SKM-1 treated with dmso at 0.1 percent for 144 hours (cell line): ENCODE measurements around the gene WASL.
A peak's percentile ranks its signal among the peaks of the same experiment; 100 is the strongest.
"Not testable (repeated sequence)": the region's sequence is repeated elsewhere in the genome, so short reads cannot be mapped to it uniquely, and the experiment has no call there.

Source experiments
- DNase-seq: peaks from one replicate; lab custom pipeline; 2025; ENCODE audit not compliant: unreplicated experiment; lab: John Stamatoyannopoulos, UW

The WASL gene

DNA sequence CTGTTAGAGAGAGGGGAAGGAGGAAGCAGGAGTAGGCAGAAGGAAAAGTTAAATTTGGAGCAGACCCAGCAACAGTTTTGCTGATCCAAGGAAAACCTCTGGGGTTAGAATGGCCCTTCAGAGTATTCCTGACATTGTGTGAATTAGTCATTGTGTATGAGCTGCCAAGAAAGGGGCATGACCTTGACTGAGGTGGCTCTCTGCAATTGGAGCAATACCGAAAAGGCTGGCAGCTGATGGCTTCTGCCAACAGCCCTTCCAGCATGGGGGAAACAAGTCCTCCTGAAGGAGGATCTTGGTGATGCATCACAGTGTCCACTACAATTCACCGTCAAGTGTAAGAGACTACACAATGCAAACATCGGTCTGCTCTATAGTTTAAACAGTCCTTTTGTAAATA is 20.6 kb upstream of the WASL start:
- DNase-seq: no peak

DNA sequence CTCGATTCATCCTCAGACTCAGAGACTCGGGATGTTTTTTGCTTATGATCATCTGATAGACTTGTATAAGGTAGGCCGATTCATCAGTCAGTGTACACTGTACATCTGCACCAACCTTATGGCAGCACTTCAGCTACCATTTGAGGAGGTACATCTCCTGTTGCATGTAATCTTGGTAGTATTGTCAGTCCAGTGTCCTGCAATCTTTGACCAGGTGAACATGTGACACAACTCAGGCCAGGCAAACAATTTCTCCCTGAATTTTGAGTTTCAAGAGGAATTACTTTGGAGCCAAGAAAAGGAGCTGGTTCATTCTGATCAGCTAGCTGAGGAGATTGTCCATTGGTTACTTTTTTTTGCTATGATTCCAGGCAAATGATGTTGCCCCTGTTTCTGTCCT is 19.7 kb upstream of the WASL start:
- DNase-seq: no peak

DNA sequence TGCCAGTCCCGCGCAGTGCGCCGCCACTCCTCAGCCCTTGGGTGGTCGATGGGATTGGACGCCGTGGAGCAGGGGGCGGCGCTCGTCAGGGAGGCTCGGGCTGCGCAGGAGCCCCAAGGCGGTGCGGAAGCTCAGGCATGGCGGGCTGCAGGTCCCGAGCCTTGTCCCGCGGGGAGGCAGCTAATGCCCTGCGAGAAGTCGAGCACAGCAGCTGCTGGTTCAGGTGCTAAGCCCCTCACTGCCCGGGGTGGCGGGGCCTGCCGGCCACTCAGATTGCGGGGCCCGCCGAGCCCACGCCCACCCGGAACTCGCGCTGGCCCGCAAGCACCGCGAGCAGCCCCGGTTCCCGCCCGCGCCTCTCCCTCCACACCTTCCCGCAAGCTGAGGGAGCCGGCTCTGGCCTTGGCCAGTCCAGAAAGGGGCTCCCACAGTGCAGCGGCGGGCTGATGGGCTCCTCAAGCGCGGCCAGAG is 14.4 kb upstream of the WASL start:
- DNase-seq: no peak

DNA sequence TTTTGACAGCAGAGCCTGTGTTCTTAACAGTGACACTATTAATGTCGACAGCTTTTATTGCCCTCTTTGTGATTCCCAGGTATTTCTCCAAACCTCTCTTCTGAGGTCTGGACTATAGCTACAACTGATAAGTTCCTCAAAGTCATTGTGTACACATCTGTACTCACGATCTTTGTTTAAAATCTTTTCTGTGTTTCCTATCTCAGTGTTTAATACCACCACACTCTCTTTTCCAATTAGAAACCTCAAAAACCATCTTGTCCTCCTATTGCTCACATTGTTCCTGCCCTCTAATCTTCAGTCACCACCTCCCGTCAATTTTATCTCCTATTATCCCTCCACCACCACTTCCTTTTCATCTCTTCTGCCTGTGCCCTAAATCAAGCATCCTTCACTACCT is 12.9 kb upstream of the WASL start:
- no peak for DNase-seq

DNA sequence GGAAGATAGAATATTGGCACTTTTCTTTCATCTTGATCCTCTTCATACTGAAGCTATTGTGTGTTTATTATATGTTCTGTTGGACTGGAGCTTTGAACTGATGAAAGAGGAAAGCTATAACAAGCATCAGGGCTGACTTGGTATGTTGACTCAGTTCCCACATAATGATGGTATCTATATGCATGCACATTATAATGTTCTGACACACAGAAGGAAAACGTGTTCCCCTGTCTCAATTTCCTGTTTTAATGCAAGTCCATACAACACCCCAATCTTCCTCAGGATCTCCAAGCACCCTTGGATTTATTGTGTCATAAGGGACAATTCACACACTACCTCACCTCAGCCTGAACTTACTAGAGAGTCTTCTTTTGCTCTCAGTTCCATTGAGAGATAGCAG is 8.3 kb upstream of the WASL start:
- DNase-seq: no peak

DNA sequence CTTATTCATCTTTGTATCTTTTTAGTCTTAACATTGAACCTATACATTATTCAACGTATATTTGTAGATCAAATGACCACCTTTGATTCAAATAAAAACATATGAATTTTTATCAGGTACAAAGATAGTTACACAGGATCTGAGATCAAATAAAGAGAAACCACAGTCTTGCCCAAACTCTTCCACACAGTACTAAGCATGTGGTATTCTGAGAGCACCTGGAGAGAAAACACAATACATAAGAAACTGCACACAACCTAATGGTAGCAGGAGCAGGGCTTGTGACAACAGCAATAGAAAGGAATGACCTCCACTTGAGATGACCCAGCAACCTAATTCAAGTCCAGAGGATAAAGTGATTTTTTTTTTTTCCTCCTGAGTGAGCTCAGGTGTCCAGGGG is 6.5 kb upstream of the WASL start:
- no peak for DNase-seq

DNA sequence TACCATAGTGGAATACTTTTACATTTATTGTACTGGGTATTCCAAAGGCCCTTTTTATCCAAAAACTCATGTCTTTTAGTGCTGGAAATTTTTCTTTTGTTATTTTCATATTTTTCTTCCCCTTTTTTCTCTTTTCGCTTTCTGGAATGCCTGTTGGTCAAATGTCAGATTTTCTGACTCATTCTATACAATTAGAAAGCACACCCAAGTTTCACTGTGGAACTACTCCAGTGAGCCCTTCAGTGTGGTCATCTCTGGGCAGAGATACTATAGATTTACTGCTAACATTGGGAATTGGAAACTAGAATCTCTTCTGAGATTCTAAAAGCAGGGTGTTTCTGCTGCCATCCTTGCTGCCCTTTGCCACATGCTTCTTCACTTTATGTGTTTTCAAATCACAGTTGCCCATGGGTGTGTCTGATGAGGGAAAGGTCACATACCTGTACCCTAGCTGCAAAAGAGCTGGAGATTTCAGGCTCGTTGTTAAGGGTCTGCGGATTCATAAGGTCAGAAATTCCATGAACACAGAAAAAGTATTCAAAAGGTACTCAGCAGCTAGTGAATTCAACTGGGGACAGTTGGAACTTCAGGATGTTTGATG is 5.6 kb upstream of the WASL start:
- DNase-seq: no peak

DNA sequence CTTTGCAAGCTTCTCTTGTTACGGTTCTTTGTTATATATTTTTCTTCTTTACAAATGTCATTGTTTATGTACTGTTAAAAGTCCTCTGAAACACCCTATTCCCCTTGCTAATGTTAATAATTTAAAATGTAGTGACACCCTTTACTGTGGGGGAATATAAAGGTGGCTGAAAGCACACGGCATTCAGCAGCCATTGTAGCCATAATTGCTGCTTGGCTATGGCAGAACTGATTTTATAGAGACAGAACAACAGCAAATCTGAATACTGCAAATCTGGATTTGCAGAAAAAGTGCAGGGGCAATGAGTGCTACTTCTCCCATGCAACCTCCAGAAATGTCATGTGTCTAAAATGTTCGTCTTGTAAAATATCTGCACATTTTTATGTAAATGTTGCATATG is 3.7 kb upstream of the WASL start:
- DNase-seq: no peak

DNA sequence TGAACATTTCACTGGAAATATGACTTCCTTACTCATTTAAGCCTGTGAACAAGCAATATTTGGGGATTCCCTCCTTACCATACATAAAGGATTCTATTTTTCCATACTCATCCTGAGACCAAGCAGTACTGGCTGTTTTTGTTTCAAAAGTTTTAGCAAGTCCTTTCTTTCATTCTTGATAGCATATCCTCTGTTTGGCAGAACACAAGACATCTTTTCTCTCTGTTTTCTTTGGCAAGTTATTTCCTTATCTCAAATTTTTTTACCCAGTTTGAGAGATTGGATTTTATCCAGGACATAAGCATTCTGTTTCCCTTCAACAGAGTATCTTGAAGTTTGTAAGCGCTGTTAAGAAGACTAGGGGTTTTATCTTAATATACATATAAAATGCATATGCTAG is 3.0 kb upstream of the WASL start:
- no peak for DNase-seq

DNA sequence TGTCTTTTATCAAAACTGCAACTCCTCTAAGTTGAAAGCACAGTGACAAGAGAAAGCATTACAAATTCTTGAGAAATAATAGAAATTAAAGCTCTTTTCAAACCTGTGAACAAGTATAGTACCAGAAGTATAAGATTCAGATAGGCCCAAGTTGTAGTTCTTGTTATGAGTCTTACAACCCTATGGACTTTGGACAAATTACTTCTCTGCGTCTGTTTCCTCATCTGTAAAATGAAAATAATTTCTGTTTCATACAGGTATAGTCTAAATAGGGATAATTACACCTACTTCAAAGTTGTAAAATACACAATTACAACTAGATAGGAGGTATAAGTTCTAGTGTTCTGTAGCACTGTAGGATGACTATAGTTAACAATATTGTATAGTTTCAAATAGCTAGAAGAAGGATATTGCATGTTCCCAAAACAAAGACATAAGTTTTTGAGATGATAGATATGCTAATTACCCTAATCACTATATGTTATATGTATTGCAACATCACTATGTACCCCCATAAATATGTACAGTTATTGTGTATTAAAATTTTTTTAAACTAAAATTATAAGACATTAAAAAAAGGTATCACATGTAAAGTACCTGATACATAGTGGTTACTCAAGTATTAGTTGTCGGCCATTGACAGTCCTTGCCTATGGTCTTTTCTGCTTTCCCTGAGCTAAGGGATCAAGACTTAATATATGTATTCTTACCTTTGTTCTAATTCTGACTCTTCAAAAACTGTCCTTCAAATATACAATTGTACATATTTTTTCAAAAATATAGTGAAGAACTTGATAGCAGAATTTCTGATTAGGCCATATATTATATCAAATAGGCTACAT is 1.8 kb upstream of the WASL start:
- DNase-seq: no peak

DNA sequence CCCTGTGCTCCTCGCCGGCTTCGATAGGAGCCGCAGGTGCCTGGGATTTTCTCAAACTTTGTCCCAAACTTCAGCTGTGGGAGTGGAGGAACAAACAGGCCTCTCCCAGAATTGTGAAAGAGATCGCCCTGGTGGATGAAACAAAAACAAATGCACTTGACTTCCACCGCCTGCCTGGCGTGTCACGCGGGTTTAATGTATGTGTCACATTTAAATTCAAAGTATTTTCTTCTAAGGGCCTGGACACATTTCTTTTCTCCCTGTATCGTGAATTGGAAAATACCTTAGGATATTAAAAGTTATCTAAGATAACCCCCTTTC is 694 bp upstream of the WASL start:
- DNase-seq: peak; percentile 70

DNA sequence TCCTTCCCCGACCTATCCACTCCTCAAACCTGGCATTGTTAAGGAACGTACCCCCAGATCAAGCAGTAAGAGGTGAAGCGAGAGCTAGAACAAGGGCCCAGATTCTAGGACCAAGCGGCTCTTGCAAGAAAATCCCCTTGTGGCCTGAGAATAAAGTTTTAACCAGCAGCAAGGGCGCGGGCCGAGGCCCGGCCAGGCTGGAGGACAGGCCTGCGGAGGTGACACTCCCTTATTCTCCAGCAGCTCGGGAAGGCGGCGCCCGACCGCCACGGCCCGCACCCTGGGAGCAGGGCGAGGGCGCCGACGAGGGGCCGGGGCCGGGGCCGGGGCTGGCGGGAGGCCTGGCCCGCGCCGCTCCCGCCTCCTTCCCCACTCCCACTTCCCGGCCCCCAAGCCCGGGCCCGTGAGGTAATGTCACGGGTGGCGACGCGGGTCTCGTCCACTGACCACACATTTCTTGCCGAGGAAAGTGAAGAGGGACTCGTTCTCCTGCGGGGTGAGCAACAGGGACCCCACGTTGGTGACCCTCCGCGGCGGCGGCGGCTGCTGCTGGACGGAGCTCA is 551 bp downstream of the WASL start:
- DNase-seq: no peak

DNA sequence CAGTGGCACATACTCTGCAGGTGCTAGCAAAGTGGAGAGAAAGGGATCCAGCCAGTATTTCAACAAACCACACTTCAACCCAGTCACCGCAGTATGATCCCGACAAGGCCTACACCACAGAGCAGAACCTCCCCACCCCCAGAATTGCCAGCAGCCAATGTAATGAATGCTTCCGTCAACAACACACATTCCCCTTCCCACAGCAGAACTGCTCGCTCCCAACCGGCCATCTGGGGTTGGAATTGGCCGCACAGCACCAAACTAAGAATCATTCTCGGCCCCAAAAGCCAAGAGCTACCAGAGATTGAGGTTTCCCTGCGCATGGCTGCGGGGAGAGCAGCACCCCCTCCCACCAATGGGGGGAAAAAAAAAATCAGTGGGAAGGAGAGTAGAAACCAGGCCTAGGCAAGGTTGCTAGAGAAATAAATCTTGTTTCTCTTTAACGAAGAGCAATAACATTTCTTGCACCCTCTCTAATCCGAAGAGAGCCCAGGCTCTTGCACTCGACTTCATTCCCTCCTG is 1.1 kb downstream of the WASL start:
- peak; percentile 55 for DNase-seq

DNA sequence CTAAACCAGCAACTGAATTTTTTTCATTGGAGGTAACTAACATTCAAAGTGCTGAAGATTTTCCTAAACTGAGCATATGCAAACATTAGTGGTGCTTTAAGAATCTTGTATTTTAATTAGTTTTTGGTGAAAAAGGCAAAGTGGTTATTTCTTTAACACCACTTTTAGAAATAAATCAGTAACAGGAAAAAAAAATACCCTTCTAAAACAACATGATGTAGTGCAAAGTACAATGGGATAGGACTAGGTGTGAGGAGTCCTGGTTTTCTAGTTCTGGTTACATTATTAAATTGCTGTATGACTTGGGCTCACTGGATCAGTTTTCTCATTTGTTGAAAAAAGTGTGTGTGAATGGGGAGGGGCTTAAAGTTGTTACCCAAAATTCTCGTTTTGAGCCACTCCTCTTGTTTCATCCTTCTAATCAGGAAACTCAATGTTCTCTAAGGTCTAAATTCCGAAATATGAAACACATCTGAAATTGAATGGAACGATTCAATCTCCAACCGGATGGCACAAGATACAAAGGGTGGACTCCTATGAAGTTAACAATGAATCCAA is 1.8 kb downstream of the WASL start:
- no peak for DNase-seq

DNA sequence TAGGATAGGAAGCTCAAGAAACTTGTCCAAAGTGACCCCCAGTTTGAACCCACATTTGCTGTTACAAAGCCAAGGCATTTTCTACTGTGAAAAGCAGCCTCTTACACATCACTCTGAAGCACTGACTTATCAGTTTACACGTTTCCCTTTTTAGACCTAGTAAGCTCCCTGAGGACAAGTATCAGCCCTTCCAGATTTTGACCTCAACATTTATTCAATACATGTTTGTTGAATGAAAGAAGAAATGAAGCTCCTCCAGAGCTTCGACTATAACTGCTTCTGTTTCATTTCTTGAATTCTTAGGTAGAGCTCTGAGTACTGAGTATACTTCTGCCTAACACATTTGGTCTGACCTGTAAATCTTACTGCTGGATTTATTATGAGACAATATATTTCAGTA is 2.7 kb downstream of the WASL start:
- no peak for DNase-seq

DNA sequence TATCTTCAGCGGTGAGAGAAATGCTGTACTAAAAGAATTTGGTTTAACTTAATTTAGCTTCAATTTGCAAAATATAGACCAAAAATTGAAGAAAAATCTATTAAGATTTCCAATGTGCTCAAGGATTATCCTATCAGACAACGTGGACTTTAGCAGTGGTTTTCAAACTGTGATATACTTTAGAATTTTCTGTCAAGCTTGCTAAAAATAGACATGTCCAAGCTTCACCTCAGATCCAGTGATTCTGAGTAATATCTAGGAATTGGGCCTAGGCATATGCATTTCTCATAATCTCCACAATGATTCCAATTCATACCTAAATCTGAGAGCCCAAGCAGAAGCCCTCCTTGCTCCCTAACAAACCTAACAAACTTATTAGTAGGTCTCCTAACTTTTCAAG is 3.4 kb downstream of the WASL start:
- DNase-seq: no peak

DNA sequence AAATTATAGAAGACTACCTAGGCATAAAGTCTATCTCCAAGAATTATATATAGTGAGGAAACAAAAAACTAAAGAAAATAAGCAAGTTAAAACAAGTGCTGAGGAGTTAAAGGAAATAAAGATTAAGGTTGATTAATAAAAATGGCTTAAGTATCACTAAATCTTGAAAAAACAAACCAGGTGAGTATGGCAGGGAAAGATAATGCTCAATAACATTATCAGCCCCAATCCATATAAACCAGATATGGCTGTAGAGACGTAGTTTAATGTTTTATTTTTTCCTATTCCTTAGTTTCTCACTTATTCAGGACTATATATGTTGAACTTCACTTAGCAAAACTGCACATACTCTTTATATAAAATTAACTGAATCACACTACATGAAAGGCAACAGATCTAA is 4.4 kb downstream of the WASL start:
- DNase-seq: no peak

DNA sequence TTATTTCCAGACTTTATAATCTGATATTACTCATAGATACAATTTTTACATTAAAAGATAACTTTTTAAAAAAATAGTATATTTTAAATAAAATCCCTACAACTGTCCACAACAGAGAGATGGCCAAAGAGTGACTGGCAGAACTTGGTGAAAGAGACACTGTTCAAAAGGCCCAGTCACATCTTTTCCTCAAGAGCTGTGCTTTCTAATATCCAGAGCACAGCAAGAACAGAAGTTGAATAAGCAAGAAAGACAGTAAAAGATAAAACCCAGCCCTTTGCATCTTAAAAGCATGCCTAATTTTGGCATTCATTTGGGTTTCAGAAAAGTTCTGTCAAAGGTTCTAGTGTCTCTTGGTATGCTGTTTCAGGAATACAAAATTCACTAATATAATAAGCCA is 6.9 kb downstream of the WASL start:
- DNase-seq: no peak

DNA sequence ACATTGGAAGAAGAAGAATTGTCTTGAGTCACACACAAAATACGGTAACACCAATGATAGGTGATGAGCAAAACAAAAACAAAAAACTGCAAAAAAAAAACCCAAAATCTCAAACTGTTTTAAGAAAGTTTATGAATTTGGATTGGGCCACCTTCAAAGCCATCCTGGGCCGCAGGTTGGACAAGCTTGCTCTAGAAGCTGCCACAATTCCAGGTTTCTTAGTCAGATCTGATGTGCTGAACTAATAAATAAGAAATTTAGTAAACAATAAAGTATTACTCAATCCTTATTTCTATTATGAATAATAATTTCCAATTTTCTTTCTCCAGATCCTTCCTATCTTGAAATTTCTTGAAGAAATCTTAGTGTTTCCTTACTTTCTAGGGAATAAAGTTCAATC is 10.0 kb downstream of the WASL start:
- DNase-seq: no peak

DNA sequence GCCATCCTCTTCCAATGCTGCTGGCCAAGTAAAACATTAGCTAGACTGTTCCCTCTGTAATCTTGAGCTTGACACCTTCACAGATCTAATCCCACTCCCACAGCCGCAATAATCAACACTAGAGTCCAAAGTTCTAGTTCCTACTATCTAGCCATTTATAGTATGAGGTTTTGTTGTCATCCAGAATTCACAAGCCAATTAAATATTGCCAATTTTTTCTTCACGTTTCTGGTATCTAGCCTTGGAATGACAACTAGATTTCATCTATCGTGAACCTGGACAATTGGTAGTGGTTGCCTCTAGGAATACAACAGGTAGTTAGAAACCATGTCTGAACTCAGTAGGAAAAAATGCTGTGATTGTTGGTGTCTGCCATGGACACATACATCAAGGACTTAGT is 10.4 kb downstream of the WASL start:
- DNase-seq: no peak

DNA sequence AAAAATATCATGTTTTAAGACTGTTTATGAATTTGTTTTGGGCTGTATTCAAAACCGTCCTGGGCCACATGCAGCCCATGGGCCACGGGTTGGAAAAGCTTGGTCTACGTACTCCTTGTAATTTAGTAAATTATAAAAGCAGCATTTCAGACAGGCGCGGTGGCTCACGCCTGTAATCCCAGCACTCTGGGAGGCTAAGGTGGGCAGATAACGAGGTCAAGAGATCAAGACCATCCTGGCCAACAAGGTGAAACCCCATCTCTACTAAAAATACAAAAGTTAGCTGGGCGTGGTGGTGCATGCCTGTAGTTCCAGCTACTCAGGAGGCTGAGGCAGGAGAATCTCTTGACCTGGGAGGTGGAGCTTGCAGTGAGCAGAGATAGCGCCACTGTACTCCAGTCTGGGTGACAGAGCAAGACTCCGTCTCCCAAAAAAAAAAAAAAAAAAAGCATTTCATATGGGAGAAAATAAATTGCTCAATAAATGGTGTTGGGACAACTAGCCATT is 11.6 kb downstream of the WASL start:
- not testable (repeated sequence) for DNase-seq

DNA sequence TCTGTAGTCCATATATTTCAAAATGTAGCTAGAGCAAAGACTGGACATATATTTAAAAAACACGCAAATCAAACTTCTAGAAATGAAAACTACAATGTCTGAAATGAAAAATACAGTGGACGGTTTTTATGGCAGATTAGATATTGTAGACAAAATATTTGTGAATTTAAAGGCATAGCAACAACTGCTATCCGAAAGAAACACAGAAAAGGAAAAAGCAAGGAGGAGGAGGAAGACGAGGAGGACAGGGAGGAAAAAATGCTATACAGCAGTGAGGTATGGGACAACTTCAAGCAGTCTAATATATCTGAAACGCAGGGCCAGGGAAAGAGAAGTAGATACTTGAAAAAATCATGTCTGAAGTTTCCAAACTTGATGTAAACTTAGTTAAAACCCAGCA is 13.3 kb downstream of the WASL start:
- DNase-seq: no peak
